ENCODE results near the gene CIAO3.
A peak's percentile ranks its signal among the peaks of the same experiment; 100 is the strongest.
"Not testable (repeated sequence)": the region's sequence is repeated elsewhere in the genome, so short reads cannot be mapped to it uniquely, and the experiment has no call there.

The CIAO3 gene

GRCh38 chr16:721765-722540, 18.8 kb downstream of the CIAO3 start:
- no peak for DNase-seq

GRCh38 chr16:720990-721764, 19.6 kb downstream of the CIAO3 start, which contains the start of gene ANTKMT:
ANTKMT (plus strand) TSS chr16:721146; CDS start chr16:721275, 129 bp downstream.
- no peak for DNase-seq

DNA sequence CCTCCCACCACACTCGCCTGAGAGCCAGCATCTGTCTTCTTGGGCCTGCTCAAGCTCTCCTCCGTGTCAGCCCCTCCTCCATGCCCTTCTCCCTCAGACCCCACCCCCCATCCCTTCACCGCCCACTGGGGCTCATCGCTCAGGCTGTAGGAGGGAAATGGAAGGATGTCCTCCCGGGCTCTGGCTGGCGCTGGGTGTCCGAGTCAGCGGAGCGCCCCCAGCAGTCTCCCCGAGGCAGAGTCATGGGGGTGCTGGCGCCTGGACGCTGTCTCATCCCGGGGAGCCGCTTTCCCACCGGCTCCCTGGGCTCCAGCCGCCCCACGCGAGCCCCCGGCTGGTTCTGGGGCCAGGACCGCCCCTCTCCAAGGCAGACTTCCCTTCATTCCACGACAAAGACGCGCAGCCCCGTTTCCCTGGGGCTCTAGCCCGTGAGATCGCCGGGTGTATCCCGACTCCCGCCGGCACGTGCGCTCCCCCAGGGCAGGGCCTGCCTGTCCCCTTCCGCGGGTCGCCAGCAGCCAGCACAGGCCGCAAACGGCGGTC, 20.3 kb downstream of the CIAO3 start:
- no peak for DNase-seq

GRCh38 chr16:719815-720446, 20.9 kb downstream of the CIAO3 start:
- DNase-seq = no peak

GRCh38 chr16:718922-719321, 21.9 kb downstream of the CIAO3 start:
- no peak for DNase-seq

DNA sequence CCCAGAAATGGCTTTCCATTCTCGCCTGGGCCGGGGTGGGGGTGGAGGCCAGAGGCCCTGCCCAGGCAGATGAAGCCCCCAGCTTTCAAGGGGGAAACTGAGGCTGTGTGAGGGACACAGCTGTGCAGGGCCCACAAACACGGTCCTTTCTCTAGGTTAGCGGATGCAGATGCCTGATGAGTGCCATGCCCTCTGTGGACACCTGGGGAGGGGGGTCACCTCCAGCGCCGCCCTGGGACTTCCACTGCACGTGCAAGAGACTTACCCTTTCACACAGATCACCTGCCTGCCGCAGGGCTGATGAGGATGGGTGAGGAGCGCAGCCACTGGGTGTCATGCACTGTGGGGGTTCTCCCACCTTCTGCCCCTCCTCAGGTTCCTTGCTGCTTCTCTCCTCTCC, 22.4 kb downstream of the CIAO3 start:
- no peak for DNase-seq

DNA sequence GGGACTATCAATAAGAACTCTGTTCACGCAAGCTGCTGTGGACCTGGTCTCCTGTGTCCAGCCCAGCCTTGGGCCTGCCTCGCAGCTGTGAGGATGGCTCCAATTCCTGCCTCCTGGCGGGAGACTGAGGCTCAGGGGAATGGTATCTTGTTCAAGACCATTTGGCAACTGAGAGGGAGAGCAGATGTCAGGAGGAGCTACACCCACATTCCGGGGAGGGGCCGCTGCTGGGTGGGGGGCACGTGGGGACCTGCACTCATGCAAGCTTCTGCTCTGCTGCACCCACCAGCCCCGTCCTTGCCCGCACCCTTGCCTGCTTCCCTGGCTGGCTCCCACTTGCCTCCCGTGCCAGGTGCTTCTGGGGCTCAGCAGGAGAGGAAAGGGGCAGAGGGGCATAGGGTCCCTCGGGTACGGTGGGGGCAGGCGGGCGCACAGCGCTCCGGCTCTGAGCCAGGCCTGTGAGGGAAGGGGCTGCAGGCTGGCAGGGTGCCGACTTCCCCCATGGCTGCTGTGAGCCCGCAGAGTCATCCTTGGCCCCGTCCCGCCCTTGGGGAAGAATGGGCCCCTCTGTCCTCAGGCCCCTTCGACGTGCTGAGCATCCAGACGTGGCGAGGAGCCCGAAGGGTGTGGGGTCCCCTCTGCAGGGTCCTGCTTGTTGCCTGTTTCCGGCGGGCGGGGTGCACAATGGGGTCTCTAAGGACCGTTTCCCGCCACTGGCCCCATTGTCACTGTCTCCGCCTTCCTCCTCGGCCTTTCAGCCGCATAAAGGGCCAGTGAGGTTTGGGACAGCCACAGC, 23.1 kb downstream of the CIAO3 start:
- no peak for DNase-seq

DNA sequence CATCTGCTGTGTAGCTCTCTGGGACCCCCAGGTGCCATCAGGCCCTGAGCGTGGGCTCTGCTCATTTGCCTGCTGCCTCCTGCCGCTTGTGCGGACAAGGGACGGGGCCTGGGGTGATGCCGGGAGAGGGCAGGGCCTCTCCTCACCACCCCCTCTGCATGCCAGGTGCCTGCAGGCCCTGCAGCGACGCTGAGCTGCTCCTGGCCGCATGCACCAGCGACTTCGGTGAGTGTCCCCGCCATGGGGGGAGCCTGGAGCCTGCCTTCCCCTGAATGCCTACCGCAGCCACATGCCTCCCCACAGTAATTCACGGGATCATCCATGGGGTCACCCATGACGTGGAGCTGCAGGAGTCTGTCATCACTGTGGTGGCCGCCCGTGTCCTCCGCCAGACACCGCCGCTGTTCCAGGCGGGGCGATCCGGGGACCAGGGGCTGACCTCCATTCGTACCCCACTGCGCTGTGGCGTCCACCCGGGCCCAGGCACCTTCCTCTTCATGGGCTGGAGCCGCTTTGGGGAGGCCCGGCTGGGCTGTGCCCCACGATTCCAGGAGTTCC, 23.9 kb downstream of the CIAO3 start:
- DNase-seq = no peak

- no peak for DNase-seq
These were observed 24.6 kb downstream of the CIAO3 start for GRCh38 chr16:716200-716568.

GRCh38 chr16:715477-716199, 25.2 kb downstream of the CIAO3 start:
- no peak for DNase-seq

DNA sequence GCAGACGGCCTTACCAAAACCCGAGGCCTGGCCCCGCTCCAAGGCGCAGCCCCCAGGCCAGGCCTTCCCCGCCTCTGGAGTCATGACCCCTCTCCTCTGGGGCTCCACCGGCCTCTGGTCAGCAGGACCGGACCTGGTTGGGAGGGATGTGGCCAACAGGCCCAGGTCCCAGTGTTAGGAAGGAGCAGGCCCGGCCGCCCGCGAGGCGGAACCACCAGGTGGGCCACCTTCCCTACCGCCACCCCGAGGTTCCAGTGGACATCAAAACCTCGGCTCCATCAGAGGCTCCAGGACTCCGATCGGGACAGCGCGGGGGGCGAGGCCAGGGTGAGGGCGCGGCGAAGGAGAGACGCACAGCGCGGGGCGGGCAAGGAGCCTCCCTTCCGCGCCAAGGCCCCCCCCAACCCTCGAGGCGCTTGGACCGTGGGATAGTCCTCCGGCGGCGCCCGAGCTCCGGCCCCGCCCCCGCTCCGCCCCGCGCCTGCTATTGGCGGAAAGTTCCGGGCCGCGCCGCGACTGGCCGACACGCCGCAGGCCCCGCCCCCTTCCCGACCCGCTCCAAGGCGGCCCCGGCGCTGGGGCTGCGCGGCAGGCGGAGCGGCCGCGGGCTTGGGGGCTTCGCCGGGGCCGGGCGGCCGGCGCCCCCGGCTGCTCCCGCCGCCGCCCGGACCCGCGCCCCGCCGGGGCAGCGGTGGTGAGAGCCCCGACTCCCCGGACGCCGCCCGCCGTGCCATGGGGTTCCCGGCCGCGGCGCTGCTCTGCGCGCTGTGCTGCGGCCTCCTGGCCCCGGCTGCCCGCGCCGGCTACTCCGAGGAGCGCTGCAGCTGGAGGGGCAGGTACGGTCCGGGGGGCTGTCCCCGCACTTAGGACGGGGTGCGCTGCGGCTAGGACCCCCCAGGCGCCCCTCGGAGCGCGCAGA, 26.0 kb downstream of the CIAO3 start, which contains the start of gene METRN:
Gene METRN (plus strand): TSS at position 561 of the 919 bp plus-strand sequence. CDS start 172 bp downstream, at position 733.
- no peak for DNase-seq

- no peak for DNase-seq
These were observed 26.7 kb downstream of the CIAO3 start for GRCh38 chr16:714079-714478.

- DNase-seq = not testable (repeated sequence)
These were observed 28.0 kb downstream of the CIAO3 start for GRCh38 chr16:712740-713250.

GRCh38 chr16:711548-712320, 29.1 kb downstream of the CIAO3 start:
- no peak for DNase-seq

DNA sequence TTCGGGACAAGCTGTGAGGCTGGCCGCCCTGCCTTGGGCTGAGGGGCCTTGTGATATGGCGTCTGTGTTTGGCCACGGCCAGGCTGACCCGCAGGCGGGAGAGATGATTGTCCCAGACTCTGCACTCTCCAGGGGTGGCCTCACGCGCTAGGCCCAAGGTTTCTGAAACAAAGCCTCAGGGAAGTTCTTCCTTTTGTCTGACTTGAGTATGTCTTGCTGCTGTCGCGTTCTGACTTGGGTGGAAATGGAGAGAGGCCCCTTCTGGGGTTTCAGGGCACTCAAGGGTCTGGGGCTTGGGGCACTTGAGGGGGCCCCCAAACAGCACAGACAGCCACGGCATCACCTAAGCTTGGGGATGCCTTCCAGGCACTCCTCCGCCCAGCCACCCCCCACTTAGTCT, 29.7 kb downstream of the CIAO3 start:
- DNase-seq = no peak

DNA sequence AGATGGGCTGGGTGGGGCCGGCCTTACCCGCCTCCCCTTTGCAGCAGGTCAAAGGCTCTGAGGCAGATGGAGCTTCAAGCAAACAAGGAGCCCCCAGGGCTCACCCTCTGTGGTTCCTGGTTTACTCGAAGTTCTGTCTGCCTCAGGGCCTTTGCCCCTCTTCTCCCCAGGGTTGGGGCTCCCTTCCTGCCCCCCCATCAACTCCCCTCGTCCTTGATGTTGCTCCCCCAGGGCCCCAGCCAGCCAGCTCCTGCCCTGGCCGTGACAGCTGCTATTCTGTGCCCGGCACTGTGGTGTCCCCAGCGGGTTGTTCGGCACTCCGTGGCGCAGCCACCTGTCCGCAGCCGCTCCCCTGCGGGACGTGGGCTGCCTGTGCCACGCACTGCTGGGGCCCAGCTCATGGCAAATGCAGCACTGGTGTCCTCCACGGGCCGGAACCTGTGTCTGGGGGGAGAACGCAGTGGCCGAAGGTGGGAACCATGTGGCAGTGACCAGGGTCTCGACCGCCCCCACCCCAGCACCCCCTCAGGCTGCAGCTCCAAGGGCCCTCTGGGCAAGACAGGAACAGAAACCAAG, 30.2 kb downstream of the CIAO3 start:
- DNase-seq = no peak

DNA sequence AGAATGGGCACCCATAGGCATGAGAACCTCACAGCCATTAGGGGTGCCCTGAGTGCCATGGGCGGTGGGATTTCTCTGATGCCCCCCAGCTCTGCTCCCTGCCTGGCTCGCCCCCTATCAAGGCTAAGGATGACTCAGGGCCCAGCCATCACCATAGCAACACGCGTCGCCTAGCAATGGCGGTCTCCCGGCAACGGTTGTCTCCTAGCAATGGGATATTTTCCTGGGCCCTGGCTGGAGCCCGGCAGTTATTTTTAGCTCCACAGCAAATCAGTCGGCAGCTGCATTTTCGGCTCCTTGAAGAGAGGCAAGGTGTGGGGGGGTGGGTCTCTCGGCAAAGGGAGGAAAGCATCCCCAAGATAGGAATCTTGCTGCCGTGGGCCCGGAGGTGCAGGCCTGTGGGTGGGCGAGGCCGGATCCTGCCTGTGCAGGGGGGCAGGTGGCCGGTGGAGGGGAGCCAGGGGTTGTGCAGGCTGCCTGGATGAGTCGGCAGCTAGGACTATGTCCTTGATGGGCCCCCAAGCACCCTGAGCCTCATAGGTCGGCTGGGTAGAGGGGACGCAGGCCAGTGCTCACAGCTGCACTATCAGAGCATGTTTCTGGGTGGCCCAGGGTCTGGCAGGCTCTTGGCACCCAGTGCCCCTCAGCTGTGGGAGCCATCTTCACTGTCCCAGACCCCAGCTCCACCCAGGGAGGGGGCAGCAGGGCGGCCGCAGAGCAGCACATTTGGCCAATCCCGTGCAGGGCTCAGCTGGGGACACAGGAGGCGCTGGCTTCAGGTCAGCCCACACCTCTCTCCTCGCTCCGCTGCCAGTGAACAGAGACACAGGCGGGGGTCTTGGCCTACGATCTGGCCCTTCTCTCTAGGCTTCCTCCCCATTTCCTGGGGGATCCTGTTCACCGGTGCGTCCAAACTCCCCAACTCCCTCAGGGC, 31.0 kb downstream of the CIAO3 start:
- peak; percentile 74 for DNase-seq

- no peak for DNase-seq
These were observed 31.8 kb downstream of the CIAO3 start for GRCh38 chr16:708959-709358.
